K562 treated with DMSO at 1 percent for 24 hours (cell line): ENCODE data around the gene CNNM4. TPM values are rescaled to one million over a fixed set of nuclear protein-coding genes. Genes with fewer than 3 reads are reported as not detected.

Experiments used
- total RNA-seq: library from RNA; unstranded; fragments of 300-600 nt; gene quantifications from 2 replicates; pipeline ENCODE4 v1.2.3, GENCODE V29; 2022; ENCODE audit warnings: low read depth; ENCODE audit not compliant: insufficient read depth

CNNM4 gene
- total RNA-seq = 10.8 and 12.3 TPM in 2 replicates

DNA sequence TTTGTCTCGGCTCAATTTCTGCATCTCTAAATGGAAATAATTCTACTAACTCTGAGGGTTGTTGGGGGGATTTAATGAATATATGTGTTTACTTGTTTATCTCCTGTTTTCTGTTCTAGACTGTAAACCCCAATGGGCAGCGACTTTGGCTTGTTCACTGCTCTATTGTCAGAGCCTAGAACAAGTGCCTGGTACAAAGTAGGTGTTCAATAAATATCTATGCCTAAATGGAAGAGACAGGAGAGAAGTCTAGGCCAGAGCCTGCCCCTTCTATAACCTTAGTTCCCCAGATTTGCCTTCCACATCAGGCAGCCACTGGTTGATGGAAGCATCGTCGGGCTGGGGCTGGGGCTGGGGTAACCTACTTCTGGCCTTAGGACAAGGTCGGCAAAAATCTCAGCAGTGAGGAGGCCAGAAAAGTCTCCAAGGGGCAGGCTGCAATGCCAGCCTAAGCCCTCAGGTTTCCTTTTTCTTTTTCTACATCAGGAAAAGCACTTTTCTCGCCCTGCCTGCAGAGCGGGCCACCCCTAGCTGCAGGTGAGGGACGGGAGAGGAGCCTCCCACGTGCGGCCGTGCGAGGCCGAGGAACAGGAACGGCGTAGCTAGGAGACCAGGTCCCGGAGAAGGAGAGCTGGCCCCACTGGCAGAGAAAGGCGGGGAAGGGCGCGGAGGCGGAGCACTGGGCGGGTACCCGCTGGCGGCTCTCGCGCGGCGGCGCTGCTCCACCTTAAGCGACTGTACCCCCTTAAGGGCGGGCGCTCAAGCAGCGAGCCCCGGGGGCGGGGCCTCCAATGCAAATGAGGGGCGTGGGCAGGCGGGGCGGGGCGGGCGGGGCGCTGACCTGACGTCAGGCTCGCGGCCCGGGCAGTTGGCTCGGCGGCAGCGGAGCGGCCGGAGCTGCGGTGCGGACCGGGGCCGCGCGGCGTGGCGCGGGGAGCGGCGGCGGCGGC, at the start of gene CNNM4:
TSS of gene CNNM4 (plus strand) at position 867 of the 950 bp plus-strand sequence. CDS start 98 bp downstream, outside the sequence.

GRCh38 chr2:96739633-96740428, 20.9 kb upstream of the CNNM4 start, which contains the start of gene LMAN2L:
Gene LMAN2L (minus strand): TSS chr2:96740064. CDS start chr2:96740040, 24 bp downstream.

DNA sequence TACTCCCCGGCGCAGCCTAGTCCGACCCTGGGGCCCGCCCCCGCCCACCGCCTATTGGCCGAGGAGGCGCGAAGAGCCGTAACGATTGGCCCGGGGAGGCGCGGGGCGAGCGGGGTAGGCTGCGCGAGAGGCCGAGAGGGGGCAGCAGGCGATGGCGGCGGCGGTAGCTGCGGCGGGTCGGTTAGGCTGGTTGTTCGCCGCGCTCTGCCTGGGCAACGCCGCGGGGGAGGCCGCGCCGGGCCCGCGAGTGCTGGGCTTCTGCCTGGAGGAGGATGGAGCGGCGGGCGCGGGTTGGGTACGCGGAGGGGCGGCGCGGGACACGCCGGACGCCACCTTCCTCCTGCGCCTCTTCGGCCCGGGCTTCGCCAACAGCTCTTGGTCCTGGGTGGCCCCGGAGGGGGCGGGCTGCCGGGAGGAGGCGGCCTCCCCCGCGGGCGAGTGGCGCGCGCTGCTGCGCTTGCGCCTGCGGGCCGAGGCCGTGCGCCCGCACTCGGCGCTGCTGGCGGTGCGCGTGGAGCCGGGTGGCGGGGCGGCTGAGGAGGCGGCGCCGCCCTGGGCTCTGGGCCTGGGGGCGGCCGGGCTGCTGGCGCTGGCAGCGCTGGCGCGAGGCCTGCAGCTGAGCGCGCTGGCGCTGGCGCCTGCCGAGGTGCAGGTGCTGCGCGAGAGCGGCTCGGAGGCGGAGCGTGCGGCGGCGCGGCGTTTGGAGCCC, 55.6 kb downstream of the CNNM4 start, which contains the start of gene CNNM3:
TSS of gene CNNM3 (plus strand) at position 142 of the 709 bp plus-strand sequence. CDS start at position 152, 10 bp downstream.

DNA sequence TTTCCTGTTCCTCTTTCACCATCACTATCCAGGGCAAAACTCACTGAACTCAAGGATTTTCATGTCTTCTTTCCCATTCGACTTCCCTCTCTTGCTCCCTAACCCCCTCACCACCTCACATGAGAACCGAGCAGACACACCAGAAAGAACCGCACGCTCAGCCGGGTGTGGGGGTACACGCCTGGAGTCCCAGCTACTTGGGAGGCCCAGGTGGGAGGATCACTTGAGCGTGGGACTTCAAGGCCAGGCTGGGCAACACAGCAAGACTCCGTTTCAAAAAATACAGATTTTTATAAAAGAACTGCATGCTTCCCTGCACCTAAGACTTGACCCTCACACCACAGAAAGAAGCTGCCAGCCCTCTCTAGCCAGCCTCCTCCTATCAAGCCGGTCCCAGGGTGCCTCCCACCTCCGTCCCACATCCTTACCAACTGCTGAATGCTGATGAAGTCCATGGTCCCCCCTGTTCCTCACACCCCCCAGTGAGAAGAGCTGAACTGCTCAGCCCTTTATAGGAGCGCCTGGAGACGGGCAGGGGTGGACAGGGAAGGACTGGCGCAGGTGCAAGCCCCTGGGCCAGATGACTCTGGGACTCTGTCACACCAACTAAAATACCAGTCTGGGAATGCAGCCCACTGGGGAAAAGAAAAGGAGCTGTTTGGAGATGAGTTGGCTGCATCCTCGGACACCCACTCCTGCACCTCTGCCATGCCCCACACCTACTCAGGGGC, 83.0 kb downstream of the CNNM4 start, which contains the start of gene ANKRD23:
TSS of gene ANKRD23 (minus strand) at position 484 of the 731 bp plus-strand sequence. CDS start at position 455, 29 bp downstream.

GRCh38 chr2:96857667-96858372, 97.1 kb downstream of the CNNM4 start, which contains the start of gene ANKRD39:
Gene ANKRD39 (minus strand): TSS chr2:96858016. CDS start chr2:96857987, 29 bp downstream.

Other genes starting within 250 kb of the CNNM4 start
- gene ARID5A, start 224.2 kb upstream of the CNNM4 start, total RNA-seq = 18.0 and 23.3 TPM in 2 replicates
- gene KANSL3, start 122.6 kb upstream of the CNNM4 start, total RNA-seq = 38.9 and 45.3 TPM in 2 replicates
- not detected in 2 replicates for gene FER1L5, start 118.1 kb upstream of the CNNM4 start, total RNA-seq
- 21.2 and 21.7 TPM in 2 replicates for gene LMAN2L, start 20.8 kb upstream of the CNNM4 start, total RNA-seq
- 35.6 and 36.0 TPM in 2 replicates for gene CNNM3, start 55.4 kb downstream of the CNNM4 start, total RNA-seq
- gene ANKRD23, start 83.1 kb downstream of the CNNM4 start, total RNA-seq = 3.7 and 5.3 TPM in 2 replicates
- gene ANKRD39, start 97.1 kb downstream of the CNNM4 start, total RNA-seq = 24.2 and 30.4 TPM in 2 replicates
- gene SEMA4C, start 109.2 kb downstream of the CNNM4 start, total RNA-seq = 32.5 and 35.6 TPM in 2 replicates
- 276 and 300 TPM in 2 replicates for gene FAM178B, start 225.7 kb downstream of the CNNM4 start, total RNA-seq